HL-60 (cell line): Measurements from ENCODE around the gene SEPTIN2.

Source experiments
- GABPA ChIP-seq: IDR thresholded peaks from 2 replicates; pipeline ENCODE4 v1.6.1; 2012; ENCODE audit warnings: low read depth
- POLR2AphosphoS5 ChIP-seq: IDR thresholded peaks from 2 replicates; pipeline ENCODE4 v1.6.1; 2012; ENCODE audit warnings: low read depth
- TF ChIP-seq, protein P1 (sequence below): IDR thresholded peaks from one replicate; pipeline ENCODE4 v1.5.1; 2011; ENCODE audit warnings: low read length, control low read depth, inconsistent platforms; ENCODE audit not compliant: insufficient read depth

GRCh38 chr2:241280291-241280690 is 35.4 kb upstream of the SEPTIN2 start:
- TF ChIP-seq, protein P1, sequence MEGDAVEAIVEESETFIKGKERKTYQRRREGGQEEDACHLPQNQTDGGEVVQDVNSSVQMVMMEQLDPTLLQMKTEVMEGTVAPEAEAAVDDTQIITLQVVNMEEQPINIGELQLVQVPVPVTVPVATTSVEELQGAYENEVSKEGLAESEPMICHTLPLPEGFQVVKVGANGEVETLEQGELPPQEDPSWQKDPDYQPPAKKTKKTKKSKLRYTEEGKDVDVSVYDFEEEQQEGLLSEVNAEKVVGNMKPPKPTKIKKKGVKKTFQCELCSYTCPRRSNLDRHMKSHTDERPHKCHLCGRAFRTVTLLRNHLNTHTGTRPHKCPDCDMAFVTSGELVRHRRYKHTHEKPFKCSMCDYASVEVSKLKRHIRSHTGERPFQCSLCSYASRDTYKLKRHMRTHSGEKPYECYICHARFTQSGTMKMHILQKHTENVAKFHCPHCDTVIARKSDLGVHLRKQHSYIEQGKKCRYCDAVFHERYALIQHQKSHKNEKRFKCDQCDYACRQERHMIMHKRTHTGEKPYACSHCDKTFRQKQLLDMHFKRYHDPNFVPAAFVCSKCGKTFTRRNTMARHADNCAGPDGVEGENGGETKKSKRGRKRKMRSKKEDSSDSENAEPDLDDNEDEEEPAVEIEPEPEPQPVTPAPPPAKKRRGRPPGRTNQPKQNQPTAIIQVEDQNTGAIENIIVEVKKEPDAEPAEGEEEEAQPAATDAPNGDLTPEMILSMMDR, result no peak
- no peak for TF ChIP-seq POLR2AphosphoS5
- no peak for TF ChIP-seq GABPA
